ENCODE results near the gene RBPJ.

Gene RBPJ

DNA sequence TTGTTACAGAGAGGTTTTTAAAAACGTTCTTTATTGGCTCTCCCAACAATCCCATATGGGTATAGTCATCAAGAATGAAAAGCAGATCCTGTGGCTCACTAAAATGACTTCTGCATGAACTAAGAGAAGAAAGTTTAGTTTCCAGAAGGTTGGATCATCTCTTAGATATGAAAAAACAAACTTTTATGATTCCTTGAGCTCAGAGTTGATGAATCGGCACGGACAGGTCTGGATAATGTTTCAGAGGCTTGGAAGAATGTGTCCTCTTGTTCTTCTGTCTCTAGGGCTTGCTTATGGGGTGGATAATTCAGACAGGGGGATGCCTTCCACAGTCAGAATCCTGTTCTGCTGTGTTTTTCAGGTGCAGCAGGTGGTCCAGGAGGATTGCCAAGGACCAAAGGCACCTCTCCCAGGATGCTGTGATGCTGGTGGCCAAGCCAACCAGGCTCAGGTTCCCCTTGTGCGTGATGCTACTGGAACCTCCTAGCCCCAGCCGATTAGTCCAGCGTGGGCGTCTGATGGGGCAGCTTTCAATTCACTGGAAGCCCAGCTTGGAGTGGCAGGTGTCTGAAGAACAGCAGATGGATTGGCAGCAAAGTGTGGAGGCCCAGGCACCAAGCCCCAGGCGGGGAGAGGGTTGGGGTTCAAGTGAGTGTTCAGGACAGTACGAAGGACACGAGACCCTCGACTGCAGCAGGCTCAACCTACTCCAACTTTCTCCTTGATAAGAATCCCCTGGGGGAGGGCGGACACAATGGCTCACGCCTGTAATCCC is 139.1 kb downstream of the RBPJ start:
- H3K9me3 ChIP-seq = no peaks in the 10 kb centered on the region
- no peak overlapping the region for H3K4me3 ChIP-seq
- peaks cover 0 to 2% of the 10 kb centered on the region in 2 donors for H3K27me3 ChIP-seq
- no peaks in the 10 kb centered on the region for H3K36me3 ChIP-seq
- DNase-seq = no peak
- no peaks in the 10 kb centered on the region for H3K4me1 ChIP-seq
- TF ChIP-seq, protein P1, sequence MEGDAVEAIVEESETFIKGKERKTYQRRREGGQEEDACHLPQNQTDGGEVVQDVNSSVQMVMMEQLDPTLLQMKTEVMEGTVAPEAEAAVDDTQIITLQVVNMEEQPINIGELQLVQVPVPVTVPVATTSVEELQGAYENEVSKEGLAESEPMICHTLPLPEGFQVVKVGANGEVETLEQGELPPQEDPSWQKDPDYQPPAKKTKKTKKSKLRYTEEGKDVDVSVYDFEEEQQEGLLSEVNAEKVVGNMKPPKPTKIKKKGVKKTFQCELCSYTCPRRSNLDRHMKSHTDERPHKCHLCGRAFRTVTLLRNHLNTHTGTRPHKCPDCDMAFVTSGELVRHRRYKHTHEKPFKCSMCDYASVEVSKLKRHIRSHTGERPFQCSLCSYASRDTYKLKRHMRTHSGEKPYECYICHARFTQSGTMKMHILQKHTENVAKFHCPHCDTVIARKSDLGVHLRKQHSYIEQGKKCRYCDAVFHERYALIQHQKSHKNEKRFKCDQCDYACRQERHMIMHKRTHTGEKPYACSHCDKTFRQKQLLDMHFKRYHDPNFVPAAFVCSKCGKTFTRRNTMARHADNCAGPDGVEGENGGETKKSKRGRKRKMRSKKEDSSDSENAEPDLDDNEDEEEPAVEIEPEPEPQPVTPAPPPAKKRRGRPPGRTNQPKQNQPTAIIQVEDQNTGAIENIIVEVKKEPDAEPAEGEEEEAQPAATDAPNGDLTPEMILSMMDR (IDR thresholded peaks at IDR 0.05) = no peak
- no peak overlapping the region for H3K27ac ChIP-seq
- intact Hi-C loops (cut with DNase I; ENCODE audit: low total_unique reads) = loop anchor here (10.0 kb wide), 2 partner anchors 425 to 555 kb away; no protein-coding TSS in a partner anchor

DNA sequence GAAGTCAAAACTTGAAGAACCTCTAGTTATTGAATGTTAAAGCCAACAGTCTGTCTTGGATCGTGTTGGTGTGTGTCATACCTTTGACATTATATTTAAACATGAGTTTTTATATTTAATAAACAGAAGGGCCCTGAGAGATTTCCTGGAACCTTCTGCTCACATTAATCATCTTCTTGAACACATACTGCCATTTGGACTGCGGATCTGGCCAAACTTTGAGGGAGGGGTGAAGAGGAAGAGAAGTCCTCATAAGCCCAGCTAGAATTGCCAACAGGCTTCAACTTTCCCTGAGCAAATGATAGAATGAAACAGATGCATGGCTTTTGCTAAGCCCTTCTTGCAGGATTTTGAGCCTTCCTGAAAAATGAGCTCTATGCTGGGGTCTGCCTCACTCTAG is 142.1 kb downstream of the RBPJ start:
- peaks cover 0 to 2% of the 10 kb centered on the region in 2 donors for H3K27me3 ChIP-seq
- no peak overlapping the region for H3K4me3 ChIP-seq
- H3K9me3 ChIP-seq = peaks cover 0 to 4% (median 0%) of the 10 kb centered on the region in 3 donors
- H3K36me3 ChIP-seq = no peaks in the 10 kb centered on the region
- H3K27ac ChIP-seq = no peak overlapping the region
- intact Hi-C loops (cut with DNase I; ENCODE audit: low total_unique reads) = no loop called here
- TF ChIP-seq, protein P1 (IDR thresholded peaks at IDR 0.05) = no peak
- H3K4me1 ChIP-seq = no peaks in the 10 kb centered on the region
- DNase-seq = no peak

DNA sequence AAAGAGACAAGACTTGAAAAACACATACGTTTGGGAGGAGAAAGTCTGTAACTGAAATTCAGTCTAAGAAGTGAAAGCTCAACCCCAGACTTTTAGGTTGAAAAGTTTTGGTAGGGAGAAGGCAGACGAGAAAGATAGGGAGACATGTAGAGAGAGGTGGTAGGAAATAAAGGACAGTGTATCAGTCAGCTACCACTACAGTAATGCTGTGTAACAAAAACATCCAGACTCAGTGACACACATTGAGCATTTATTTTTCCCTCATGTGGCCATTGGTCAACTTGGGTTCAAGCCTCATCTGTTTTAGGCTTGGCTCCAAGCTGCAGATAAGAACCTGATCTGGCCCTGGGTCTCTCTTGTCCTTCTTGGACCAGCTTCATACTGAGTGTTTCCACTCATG is 142.6 kb downstream of the RBPJ start:
- peaks cover 0 to 4% (median 0%) of the 10 kb centered on the region in 3 donors for H3K9me3 ChIP-seq
- intact Hi-C loops (cut with DNase I; ENCODE audit: low total_unique reads) = no loop called here
- no peak for DNase-seq
- TF ChIP-seq, protein P1 (IDR thresholded peaks at IDR 0.05) = no peak
- H3K4me3 ChIP-seq = no peak overlapping the region
- H3K4me1 ChIP-seq = no peaks in the 10 kb centered on the region
- H3K27me3 ChIP-seq = peaks cover 0 to 2% of the 10 kb centered on the region in 2 donors
- H3K36me3 ChIP-seq = no peaks in the 10 kb centered on the region
- H3K27ac ChIP-seq = no peak overlapping the region

DNA sequence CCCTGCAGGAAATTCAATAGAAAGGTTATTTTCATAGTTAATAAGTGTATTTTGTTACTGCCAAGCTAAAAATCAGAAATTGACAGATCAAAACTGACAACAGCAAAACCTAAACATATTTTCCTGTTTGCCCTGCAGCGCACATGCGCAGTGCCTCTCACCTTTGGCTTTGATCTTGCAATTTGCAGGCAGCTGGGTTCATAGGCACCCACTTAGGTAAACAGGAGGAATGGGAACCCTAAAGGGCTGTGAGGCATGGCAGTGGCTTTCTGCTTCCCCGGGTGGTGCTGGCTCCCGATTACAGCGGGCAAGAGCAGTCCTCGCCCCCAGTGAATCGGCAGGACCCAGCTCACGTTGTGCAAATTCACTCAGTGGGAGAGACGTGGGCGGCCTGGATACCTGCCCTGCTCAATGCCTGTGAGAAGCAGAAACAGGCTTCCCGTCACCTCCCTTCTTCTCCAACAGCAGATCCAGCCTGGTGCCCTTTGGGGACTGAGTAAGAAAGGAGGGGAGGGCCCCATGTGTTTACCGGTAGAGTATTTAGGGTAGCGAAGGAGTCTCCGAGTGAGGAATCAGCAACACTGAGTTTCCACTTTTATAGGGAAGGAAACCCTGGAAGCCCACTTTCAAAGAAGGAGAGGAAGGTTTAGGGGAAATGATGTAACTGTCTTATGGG is 143.7 kb downstream of the RBPJ start:
- TF ChIP-seq, protein P1 (IDR thresholded peaks at IDR 0.05) = no peak
- H3K27ac ChIP-seq = no peak overlapping the region
- H3K27me3 ChIP-seq = peaks cover 0 to 2% of the 10 kb centered on the region in 2 donors
- H3K9me3 ChIP-seq = peaks cover 0 to 4% (median 0%) of the 10 kb centered on the region in 3 donors
- no peak for DNase-seq
- H3K36me3 ChIP-seq = no peaks in the 10 kb centered on the region
- intact Hi-C loops (cut with DNase I; ENCODE audit: low total_unique reads) = no loop called here
- no peaks in the 10 kb centered on the region for H3K4me1 ChIP-seq
- H3K4me3 ChIP-seq = no peak overlapping the region

DNA sequence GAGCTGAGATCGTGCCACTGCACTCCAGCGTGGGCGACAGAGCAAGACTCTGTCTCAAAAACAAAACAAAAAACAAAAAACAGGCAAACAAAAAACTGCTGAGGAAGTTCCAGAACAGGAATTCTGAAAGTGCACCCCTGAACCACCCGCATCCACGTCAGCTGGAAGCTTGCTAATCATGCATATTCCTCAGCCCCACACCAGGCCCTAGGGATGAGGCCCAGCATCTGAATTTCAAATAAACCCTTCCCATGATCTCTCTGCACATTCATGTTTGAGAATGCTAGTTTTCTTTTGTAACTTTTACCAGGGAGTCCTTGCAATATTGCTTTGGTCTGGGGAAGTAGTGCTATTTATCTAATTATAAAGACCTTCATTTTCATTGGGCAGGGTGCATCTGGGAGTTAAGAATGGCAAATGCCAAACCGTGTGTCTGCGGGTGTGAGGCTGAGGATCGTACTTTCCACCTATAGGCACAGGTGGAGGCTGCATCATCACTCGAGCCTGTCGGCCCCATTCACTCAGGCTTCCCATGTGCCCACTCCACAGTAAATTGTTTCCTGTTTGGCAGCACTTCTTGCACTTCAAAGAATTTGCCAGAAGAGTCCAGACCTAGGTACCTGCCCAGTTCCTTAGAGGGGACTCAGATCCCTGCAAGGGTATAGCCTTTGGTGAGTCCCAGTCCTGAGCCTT is 145.9 kb downstream of the RBPJ start:
- TF ChIP-seq, protein P1 (IDR thresholded peaks at IDR 0.05) = no peak
- DNase-seq = no peak
- H3K4me3 ChIP-seq = no peak overlapping the region
- no peaks in the 10 kb centered on the region for H3K4me1 ChIP-seq
- H3K27ac ChIP-seq = no peak overlapping the region
- no peaks in the 10 kb centered on the region for H3K36me3 ChIP-seq
- peaks cover 0 to 4% (median 0%) of the 10 kb centered on the region in 3 donors for H3K9me3 ChIP-seq
- H3K27me3 ChIP-seq = peaks cover 0 to 2% of the 10 kb centered on the region in 2 donors
- intact Hi-C loops (cut with DNase I; ENCODE audit: low total_unique reads) = no loop called here

Data from tibial artery (tissue), 4 donors.